ENCODE data around the gene PPIL1.
"Not testable (repeated sequence)": the region's sequence is repeated elsewhere in the genome, so short reads cannot be mapped to it uniquely, and the experiment has no call there.

The PPIL1 gene

DNA sequence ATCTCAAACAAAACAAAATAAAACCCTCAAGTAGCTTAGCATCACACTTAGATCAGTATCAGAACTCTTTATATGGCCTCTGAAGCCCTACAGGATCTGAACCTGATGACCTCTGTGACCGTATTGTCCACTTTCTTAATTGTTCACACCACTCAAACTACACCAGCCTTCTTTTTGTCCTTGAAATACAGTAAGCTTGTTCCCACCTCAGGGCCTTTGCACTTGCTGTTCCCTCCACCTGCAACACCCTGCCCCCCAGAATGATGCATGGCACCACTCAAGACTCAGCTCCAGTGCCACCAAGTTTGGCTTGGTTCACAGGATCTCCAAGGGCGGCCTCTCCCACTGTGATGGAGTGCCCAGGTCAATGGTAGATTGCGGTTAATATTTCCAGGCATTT lies 61.1 kb downstream of the PPIL1 start:
- TF ChIP-seq, protein P1, sequence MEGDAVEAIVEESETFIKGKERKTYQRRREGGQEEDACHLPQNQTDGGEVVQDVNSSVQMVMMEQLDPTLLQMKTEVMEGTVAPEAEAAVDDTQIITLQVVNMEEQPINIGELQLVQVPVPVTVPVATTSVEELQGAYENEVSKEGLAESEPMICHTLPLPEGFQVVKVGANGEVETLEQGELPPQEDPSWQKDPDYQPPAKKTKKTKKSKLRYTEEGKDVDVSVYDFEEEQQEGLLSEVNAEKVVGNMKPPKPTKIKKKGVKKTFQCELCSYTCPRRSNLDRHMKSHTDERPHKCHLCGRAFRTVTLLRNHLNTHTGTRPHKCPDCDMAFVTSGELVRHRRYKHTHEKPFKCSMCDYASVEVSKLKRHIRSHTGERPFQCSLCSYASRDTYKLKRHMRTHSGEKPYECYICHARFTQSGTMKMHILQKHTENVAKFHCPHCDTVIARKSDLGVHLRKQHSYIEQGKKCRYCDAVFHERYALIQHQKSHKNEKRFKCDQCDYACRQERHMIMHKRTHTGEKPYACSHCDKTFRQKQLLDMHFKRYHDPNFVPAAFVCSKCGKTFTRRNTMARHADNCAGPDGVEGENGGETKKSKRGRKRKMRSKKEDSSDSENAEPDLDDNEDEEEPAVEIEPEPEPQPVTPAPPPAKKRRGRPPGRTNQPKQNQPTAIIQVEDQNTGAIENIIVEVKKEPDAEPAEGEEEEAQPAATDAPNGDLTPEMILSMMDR (IDR thresholded peaks at IDR 0.05; ENCODE audit: borderline replicate concordance, control extremely low read depth, extremely low read depth, insufficient read depth, missing control alignments), result no peak
- no peak for DNase-seq (ENCODE audit: low spot score)
- in situ Hi-C loops (cut with MboI; ENCODE audit: low sequenced_read_pairs, unreplicated experiment), result no loop called here

DNA sequence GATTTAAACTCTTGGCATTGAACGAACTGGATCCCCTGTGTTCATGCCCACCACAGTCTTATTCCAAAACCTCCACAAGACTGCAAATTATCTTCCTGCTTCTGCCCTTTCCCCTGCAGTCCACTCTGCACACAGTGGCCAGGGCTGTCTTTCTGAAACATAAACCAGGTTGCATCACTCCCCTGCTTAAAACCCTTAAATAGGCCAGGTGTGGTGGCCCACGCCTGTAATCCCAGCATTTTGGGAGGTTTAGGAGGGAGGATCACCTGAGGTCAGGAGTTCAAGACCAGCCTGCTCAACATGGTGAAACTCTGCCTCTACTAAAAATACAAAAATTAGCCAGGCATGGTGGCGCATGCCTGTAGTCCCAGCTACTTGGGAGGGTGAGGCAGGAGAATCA lies 61.6 kb downstream of the PPIL1 start:
- in situ Hi-C loops (cut with MboI; ENCODE audit: low sequenced_read_pairs, unreplicated experiment); DNase-seq (ENCODE audit: low spot score): not testable (repeated sequence)

DNA sequence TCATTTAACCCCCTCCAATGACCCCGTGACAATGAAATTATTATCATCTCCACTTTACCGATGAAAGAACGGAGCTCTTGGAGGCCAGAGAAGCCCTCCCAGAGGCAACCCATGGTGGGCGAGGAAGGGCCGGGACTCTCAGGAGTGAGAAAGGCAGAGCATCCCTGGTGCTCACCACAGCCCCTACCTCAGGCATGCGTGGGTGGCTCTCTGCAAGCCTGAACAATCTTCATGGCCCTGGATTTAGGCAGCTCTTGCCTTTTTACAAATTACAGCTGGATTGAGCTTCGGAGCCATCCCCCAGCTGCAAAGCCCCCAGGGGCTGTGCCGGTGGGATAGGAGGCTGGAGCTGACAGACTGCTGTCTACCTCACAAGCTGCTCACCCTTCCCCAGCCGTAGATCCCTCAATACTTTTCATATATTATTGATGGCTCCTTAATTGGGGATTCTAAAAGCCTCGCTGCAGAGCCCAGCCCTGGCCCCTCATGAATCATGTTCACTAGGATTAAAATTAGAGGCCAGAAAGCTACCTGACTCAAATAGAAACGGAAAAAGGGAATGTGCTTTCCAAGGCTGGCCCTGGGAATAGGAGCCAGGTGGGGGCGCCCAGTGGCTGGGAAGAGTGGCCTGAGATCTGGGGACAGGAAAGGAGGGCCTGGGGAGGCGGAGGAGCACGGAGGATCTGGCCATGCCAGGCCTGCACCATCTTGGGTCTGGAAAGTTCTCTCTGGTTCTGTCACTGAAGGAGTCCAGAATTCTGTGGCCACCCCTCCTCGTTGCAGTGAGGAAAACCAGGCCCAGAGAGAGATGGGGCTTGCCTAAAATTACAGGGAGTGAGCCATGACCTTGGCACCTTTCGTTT lies 64.4 kb downstream of the PPIL1 start:
- in situ Hi-C loops (cut with MboI; ENCODE audit: low sequenced_read_pairs, unreplicated experiment), result no loop called here

DNA sequence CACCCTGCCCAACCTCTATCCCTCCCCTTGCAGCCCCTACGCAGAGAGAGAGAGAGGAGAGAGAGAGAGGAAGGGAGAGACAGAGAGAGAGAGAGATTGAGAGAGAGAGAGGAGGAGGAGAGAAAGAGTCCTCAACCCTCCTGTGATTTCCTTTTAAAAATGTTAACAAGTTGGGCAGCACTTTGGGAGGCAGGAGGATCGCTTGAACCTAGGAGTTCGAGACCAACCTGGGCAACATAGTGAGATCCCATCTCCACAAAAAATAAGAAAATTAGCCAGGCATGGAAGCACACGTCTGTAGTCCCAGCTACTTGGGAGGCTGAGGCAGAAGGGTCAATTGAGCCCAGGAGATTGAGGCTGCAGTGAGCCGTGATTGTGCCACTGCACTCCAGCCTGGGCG lies 65.4 kb downstream of the PPIL1 start:
- in situ Hi-C loops (cut with MboI; ENCODE audit: low sequenced_read_pairs, unreplicated experiment), result no loop called here
- no peak for DNase-seq (ENCODE audit: low spot score)

More for the DNA sequence above, 64.4 kb downstream of the PPIL1 start:
- TF ChIP-seq, protein P1 (IDR thresholded peaks at IDR 0.05; ENCODE audit: borderline replicate concordance, control extremely low read depth, extremely low read depth, insufficient read depth, missing control alignments), result no peak
- DNase-seq (ENCODE audit: low spot score), result no peak

DNA sequence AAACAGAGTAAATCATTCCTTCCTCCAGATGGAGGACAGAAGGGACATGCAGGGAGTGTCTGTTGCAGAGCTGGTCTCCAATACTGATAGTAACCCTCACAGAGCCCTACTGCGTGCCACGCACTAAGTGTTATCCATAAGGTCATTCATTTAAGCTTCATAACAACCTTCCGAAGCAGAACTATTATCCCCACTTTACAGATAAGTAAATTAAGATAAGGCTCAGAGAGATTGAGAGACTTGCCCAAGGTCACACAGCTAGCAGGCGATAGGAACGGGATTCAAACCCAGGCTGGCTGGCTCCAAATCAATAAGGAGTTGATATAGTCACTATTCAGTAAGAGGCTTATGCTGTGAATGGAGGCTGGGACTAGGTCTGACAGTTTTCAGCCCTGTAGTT lies 66.0 kb downstream of the PPIL1 start:
- in situ Hi-C loops (cut with MboI; ENCODE audit: low sequenced_read_pairs, unreplicated experiment), result no loop called here

More for the DNA sequence above, 65.4 kb downstream of the PPIL1 start:
- TF ChIP-seq, protein P1 (IDR thresholded peaks at IDR 0.05; ENCODE audit: borderline replicate concordance, control extremely low read depth, extremely low read depth, insufficient read depth, missing control alignments), result no peak

DNA sequence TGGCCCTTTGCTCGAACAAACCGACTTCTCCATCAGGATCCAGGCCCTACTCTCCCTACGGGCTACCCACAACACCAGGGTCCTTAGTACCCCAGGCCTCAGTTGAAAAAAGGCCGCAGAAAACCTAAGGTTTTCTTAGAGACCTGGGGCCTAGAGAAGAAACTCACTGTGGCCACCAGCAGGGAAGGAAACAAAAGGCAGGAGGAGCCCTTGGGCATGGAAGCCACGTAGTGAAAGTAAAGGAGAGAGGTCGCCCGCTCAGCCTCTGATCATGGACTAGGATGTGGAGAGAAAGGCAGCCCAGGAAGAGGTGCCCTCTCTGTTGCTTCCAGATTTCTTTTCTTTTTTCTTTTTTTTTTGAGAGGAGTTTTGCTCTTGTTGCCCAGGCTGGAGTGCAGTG lies 66.9 kb downstream of the PPIL1 start:
- TF ChIP-seq, protein P1 (IDR thresholded peaks at IDR 0.05; ENCODE audit: borderline replicate concordance, control extremely low read depth, extremely low read depth, insufficient read depth, missing control alignments), result no peak
- DNase-seq (ENCODE audit: low spot score), result no peak
- in situ Hi-C loops (cut with MboI; ENCODE audit: low sequenced_read_pairs, unreplicated experiment), result no loop called here

More for the DNA sequence above, 66.0 kb downstream of the PPIL1 start:
- no peak for DNase-seq (ENCODE audit: low spot score)
- TF ChIP-seq, protein P1 (IDR thresholded peaks at IDR 0.05; ENCODE audit: borderline replicate concordance, control extremely low read depth, extremely low read depth, insufficient read depth, missing control alignments), result no peak

DNA sequence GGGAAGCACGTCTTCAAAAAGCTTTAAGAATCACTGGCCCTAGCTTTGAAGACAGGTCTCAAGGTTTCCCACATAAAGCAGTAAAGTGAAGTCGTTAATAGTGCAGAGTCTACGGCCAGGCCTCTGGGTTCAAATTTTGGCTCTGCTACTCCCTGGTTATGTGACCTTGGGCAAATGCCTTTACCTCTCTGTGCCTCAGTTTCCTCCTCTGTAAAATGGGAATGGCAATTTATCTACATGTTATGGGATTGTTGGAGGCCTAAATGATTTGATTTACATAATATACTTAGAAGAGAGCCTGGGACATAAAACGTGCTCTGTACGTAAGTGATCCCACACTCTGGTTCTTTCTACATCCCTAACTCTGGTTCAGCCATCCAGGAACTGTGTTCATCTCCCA lies 67.5 kb downstream of the PPIL1 start:
- in situ Hi-C loops (cut with MboI; ENCODE audit: low sequenced_read_pairs, unreplicated experiment), result no loop called here
- DNase-seq (ENCODE audit: low spot score), result no peak
- TF ChIP-seq, protein P1 (IDR thresholded peaks at IDR 0.05; ENCODE audit: borderline replicate concordance, control extremely low read depth, extremely low read depth, insufficient read depth, missing control alignments), result no peak

All from GM13976 (cell line).